Measurements from ENCODE around the gene ETAA1.

Gene ETAA1

DNA sequence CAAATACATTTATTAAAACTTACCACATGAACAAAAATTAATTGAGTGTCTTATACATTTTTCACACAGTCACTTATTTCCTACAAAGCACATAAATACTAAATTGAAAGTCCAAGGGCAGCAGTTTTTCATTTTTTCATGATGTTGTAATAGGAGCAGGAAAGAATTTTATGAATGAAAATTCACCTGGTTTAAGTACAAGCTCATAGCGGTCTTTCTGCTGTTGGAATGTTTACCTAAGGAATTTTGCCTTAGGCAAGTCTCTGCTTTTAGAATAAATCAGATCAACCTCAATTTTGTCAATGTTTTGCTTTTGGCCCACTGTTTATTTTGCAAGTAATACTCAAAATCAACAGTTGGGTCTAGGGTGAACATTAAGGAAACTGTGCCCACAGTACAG, 40.0 kb downstream of the ETAA1 start:
- no peak for DNase-seq (ENCODE audit: low read depth in 2 of 2)

DNA sequence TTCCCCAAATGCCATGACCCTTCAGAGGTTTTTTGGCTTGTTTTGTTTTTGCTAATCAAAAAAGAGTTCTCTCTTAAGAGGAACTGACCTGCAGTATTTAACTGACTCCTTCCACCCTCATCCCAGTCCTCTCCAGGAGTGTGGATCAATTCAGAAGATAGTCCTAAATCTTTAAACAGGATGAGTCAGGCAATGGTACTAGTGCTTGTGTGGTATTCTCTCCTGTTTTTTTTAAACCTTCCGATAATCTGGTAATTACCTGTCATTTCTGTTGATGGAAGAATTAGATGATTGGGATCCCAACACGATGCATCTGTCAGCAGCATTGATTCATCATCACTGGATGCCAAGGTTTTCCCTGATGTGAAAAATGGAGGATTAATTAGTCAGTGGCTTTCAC, 41.2 kb downstream of the ETAA1 start:
- no peak for DNase-seq (ENCODE audit: low read depth in 2 of 2)

DNA sequence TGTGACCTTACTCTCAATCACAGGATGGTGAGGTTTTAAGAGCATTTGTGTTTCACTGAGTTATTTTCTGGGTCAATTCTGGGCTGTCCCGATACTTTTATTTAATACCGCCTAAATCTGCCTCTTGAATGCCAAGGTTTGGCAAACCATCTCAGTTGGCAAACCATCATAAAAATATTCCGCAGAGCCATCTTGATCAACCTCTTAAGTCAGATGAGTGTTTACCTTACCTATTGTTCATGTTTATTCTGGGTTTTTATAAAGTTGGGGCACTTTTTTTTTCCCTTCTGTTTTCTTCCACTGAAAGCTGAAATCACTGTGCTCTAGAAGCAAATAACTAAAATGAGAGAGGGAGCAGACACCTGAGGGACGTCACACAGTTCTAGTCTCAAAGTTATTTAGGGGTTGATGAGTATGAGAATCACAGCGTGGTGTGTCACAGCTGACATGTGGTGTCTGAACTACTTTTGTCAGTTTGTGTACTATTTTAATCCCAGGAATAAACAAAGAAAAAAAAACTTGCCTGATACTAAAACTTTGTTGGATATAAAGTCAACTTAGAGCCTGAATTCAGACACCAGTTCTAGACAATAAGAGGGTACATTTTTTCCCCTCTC, 48.6 kb downstream of the ETAA1 start:
- DNase-seq (ENCODE audit: low read depth in 2 of 2): no peak

DNA sequence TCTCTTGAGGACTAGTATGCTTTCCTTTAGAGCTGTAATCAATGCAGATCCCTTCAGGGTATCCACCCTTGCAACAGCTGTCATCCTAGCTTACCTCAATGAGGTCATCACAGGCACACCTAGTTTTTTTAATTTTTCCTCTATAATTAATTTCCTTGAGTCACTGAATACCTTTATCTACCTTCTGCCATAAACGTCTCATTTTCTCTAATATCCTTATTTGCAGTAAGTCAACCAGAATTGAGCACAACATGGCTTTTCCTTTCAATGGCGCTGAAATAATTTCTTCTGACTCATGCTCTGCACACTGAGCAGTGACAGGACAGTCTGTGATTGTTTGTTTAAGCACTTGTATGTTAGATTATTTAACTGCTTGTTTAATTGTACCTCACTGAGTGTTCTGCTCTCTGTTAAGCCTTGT, 49.4 kb downstream of the ETAA1 start:
- no peak for DNase-seq (ENCODE audit: low read depth in 2 of 2)

DNA sequence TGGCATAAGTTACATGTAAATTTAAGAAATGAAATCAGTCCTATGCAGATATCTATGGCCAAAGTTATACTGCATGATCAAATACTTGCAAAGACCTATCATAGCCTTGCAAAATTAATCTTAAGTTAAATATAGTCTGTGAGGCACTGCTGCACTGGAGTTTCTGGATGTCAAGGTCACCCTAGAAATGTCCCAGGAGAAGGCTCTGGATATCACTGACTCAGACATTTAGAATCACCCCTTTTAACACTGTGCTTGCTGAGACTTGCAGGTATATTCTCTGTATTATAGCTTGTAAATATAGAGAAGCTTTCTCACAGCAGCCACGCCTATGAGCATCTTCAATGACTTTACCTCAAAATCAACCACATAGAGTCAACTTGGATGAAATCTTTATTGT, 51.5 kb downstream of the ETAA1 start:
- DNase-seq (ENCODE audit: low read depth in 2 of 2): no peak

DNA sequence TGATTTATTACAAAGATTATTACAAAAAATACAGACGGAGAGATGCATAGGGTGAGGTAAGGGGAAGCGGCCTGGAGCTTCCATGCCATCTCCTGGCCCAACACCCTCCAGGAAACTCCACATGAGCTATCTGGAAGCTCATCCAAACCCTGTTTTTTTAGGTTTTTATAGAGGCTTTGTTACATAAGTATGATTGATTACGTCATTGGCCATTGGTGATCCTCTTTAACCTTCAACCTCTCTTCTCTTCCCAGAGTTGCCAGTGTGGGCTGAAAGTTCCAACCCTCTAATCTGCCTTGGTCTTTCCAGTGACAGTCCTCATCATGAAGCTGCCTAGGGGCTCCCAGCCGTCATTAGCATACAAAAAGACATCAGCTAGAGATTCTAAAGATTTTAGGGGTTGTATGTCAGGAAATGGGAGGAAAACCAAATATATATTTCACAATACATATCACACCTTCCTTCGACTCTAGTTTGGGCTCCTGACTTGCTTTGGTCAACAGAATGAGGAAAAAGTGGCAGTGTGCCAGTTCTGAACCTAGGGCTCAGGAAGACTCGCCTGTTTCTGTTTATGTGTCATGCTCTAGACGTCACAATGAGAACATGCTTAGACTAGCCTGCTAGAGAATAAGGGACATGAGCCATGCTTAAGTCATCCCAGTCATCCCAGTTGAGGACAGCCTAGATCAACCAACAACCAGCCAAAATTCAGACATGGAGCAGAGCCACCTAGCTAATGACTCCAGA, 54.1 kb downstream of the ETAA1 start:
- DNase-seq (ENCODE audit: low read depth in 2 of 2): no peak

DNA sequence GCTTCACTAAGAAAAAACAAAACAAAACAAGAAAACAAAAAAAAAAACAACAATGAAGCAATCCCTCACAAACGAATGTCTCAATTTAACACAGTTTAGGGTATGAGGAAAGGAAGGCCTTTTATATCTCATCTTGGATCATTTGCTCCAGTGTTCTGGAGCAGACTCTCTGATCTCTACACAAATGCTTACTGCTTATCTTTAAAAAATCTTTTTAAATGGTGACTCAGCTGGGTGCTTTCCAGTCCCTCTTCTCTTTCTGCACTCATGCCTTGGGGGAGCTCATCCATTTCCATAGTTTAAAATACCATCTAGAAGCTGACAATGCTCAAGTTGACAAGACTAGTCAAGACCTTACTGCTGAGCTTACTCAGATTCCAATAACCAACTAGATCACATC, 56.2 kb downstream of the ETAA1 start:
- DNase-seq (ENCODE audit: low read depth in 2 of 2): no peak

DNA sequence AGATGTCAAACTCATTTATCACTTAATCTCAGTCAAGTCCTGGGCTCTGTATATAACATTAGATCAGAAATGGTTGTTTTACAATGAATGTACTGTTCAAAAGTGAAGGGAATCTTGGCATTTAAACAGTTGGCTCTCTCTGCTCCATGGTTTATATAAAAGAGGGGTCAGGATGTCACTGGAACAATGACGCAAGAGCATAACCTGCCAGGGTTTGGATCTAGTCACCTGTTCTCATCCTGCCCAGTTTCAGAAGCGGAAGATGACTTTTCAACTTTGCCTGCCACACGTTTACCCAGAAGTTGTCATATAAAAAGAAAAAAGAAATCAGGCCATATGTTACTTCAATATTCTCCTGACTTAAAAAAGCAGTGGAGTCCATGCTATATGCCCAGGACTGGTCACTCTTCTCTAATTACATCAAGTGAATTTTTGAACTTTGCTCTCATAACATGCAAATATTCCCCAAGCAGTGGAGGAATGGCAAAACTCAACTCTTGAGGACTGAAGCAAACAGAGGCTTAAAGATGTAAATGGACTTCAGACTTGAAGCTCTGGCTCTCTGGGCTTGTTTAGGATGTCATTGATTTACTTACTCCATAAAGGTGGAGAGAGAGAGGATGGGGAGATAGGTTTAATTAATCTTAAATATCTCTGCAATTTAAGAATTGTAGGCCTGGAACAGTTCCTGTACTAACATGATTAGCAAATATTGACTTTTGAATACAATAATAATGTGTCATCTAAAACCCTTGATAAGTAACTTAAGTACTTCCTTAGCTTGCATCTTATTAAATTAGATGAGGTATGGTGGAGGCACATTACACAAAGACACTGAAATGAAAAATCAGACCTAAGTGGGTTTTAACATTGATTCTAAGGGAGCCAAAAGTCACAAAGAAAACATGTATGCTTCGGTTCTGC, 58.3 kb downstream of the ETAA1 start:
- no peak for DNase-seq (ENCODE audit: low read depth in 2 of 2)

DNA sequence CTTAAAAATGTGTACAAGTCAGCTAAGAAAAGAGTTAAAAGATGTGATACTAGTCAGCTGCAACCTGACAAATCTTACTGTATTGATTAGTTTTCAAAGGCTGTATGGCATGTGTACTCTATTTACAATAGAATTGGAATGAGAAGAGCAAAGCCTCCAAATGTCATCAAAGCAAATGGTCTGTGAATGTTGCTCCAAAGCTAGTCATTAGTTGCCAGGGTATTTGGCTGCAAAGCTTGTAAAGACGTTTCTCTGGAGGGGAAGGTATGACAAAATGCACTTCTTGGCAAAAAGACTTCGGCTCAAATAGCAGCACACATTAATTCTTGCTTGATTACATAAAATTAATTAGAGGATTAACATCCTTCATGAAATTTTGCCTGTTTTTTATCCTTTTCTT, 59.3 kb downstream of the ETAA1 start:
- no peak for DNase-seq (ENCODE audit: low read depth in 2 of 2)

DNA sequence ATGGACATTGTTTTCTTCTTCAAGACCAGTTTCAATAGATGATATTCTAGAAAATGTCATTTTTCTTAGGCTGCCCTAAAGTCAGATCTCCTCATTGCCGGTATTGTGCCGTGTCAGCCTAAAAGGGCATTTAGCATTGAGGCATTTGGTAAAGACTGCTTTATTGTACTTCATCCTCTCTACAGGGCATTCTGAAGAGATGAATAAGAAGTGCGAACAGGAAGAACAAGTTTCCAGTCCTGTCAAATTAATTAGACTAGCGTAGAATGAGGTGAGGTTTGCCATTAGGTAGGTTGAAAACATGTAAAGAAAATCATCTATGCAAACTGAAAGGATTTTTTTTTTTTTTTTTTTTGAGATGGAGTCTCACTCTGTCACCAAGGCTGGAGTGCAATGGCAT, 60.6 kb downstream of the ETAA1 start:
- no peak for DNase-seq (ENCODE audit: low read depth in 2 of 2)

DNA sequence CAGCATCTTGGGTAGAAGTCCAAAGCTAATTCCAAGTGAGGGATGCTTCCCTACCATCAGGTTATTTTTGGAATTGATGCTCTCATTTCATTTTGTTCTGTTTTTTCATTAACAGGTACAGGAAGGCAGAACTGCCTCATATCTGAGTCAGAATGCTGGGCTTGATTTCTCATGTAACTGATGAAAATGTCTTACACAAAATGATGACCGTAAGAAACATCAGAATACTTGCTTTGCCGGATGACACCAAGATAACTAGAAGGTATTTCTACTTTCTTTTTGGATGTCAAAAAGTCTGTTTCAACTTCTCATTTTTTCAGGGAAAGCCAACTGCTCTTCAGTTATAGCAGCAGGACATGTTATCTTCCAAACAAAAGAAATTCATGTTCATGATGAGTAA, 62.6 kb downstream of the ETAA1 start:
- DNase-seq (ENCODE audit: low read depth in 2 of 2): no peak

Measured in stimulated activated CD8-positive, alpha-beta memory T cell treated with anti-CD3 and anti-CD28 coated beads, Interleukin-7, amount 100 ng/mL, for 1 hour (primary cell).